ENCODE results near the gene SRA1. TPM values are rescaled to one million over a fixed set of nuclear protein-coding genes. Genes with fewer than 3 reads are reported as not detected.

Gene SRA1
- total and polyA plus RNA-seq, 2 of the 8 experiments (the other 6 are each of a cell fraction or from before 2014, with no cell fraction given), result 27.4 to 39.4 TPM

DNA sequence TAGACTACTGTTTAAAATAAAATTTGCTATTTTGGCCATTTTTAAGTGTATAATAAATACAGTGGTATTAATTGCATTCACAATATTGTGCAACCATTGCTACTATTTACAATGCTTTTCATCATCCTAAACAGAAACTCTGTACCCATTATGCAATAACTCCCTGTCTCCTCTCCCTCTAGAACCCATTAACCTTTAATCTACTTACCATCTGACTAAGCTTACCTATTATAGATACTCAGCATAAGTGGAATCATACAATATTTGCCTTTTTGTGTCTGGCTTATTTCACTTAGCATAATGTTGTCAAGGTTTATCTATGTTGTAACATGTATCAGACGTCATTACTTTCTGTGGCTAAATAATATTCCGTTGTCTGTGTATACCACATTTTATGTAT lies 49.8 kb upstream of the SRA1 start (continued):
- TF ChIP-seq, protein P1, sequence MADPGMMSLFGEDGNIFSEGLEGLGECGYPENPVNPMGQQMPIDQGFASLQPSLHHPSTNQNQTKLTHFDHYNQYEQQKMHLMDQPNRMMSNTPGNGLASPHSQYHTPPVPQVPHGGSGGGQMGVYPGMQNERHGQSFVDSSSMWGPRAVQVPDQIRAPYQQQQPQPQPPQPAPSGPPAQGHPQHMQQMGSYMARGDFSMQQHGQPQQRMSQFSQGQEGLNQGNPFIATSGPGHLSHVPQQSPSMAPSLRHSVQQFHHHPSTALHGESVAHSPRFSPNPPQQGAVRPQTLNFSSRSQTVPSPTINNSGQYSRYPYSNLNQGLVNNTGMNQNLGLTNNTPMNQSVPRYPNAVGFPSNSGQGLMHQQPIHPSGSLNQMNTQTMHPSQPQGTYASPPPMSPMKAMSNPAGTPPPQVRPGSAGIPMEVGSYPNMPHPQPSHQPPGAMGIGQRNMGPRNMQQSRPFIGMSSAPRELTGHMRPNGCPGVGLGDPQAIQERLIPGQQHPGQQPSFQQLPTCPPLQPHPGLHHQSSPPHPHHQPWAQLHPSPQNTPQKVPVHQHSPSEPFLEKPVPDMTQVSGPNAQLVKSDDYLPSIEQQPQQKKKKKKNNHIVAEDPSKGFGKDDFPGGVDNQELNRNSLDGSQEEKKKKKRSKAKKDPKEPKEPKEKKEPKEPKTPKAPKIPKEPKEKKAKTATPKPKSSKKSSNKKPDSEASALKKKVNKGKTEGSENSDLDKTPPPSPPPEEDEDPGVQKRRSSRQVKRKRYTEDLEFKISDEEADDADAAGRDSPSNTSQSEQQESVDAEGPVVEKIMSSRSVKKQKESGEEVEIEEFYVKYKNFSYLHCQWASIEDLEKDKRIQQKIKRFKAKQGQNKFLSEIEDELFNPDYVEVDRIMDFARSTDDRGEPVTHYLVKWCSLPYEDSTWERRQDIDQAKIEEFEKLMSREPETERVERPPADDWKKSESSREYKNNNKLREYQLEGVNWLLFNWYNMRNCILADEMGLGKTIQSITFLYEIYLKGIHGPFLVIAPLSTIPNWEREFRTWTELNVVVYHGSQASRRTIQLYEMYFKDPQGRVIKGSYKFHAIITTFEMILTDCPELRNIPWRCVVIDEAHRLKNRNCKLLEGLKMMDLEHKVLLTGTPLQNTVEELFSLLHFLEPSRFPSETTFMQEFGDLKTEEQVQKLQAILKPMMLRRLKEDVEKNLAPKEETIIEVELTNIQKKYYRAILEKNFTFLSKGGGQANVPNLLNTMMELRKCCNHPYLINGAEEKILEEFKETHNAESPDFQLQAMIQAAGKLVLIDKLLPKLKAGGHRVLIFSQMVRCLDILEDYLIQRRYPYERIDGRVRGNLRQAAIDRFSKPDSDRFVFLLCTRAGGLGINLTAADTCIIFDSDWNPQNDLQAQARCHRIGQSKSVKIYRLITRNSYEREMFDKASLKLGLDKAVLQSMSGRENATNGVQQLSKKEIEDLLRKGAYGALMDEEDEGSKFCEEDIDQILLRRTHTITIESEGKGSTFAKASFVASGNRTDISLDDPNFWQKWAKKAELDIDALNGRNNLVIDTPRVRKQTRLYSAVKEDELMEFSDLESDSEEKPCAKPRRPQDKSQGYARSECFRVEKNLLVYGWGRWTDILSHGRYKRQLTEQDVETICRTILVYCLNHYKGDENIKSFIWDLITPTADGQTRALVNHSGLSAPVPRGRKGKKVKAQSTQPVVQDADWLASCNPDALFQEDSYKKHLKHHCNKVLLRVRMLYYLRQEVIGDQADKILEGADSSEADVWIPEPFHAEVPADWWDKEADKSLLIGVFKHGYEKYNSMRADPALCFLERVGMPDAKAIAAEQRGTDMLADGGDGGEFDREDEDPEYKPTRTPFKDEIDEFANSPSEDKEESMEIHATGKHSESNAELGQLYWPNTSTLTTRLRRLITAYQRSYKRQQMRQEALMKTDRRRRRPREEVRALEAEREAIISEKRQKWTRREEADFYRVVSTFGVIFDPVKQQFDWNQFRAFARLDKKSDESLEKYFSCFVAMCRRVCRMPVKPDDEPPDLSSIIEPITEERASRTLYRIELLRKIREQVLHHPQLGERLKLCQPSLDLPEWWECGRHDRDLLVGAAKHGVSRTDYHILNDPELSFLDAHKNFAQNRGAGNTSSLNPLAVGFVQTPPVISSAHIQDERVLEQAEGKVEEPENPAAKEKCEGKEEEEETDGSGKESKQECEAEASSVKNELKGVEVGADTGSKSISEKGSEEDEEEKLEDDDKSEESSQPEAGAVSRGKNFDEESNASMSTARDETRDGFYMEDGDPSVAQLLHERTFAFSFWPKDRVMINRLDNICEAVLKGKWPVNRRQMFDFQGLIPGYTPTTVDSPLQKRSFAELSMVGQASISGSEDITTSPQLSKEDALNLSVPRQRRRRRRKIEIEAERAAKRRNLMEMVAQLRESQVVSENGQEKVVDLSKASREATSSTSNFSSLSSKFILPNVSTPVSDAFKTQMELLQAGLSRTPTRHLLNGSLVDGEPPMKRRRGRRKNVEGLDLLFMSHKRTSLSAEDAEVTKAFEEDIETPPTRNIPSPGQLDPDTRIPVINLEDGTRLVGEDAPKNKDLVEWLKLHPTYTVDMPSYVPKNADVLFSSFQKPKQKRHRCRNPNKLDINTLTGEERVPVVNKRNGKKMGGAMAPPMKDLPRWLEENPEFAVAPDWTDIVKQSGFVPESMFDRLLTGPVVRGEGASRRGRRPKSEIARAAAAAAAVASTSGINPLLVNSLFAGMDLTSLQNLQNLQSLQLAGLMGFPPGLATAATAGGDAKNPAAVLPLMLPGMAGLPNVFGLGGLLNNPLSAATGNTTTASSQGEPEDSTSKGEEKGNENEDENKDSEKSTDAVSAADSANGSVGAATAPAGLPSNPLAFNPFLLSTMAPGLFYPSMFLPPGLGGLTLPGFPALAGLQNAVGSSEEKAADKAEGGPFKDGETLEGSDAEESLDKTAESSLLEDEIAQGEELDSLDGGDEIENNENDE (IDR thresholded peaks at IDR 0.05; ENCODE audit: insufficient replicate concordance, low read length), result no peak
- TF ChIP-seq TCF12 (IDR thresholded peaks at IDR 0.05; ENCODE audit: low read depth, low read length) (no peak), SRF (IDR thresholded peaks at IDR 0.05; ENCODE audit: low read depth, low read length) (no peak), TAF1 (IDR thresholded peaks at IDR 0.05; ENCODE audit: low read depth, low read length) (no peak), HDAC6 (IDR thresholded peaks at IDR 0.05; ENCODE audit: low read depth, low read length) (no peak), BCL11A (IDR thresholded peaks at IDR 0.05; ENCODE audit: low read depth in 2 of 2, low read length in 2 of 2) (no peak), CHD2 (IDR thresholded peaks at IDR 0.05; ENCODE audit: low read length) (no peak), SIX5 (IDR thresholded peaks at IDR 0.05; ENCODE audit: low read depth, low read length) (no peak), GTF2F1 (IDR thresholded peaks at IDR 0.05; ENCODE audit: borderline replicate concordance, low read depth, low read length) (no peak)

Measured in H1 (cell line).